Spleen (tissue), 7 donors: Measurements from ENCODE around the gene CYTH2.

Experiments
- CTCF ChIP-seq, 11 experiments: fragments of 200-600 bp in 7 of 11; fragments of 450-650 bp in 4 of 11; sonication (generic) in 4 of 11; IDR thresholded peaks in 8 of 11; conservative IDR thresholded peaks in 3 of 11; 1 replicate in 7 of 11; 2 replicates in 4 of 11; pipeline versions ENCODE4 v1.4.0 to v1.8.0; 2016 to 2021; ENCODE audit warnings: antibody characterized with exemption in 11 of 11, inconsistent platforms in 4 of 11, mild to moderate bottlenecking in 1 of 11
- POLR2A ChIP-seq, 3 donors: fragments of 450-650 bp; IDR thresholded peaks; one replicate each; pipeline ENCODE4 v1.5.1; 2017; ENCODE audit warnings: antibody characterized with exemption in 3 of 3, mild to moderate bottlenecking in 1 of 3
- POLR2AphosphoS5 ChIP-seq, 3 donors: sonication (generic); formaldehyde crosslinking; IDR thresholded peaks; one replicate each; pipeline ENCODE4 v1.5.1; 2017; ENCODE audit warnings: antibody characterized with exemption in 3 of 3
- donor health status: DM: no; HTN: no; CAD: no; lungs with moderate emphysema.
- donor health status: DM: no; HTN: no; CAD: no.
- donor health status: DM: no; HTN: no; CAD: no.

GRCh38 chr19:48498595-48499311 lies 29.6 kb downstream of the CYTH2 start:
- TF ChIP-seq CTCF (IDR thresholded peaks at IDR 0.05 in 8 of 11, conservative IDR thresholded peaks at IDR 0.05 in 3 of 11): no peak
- no peak for TF ChIP-seq POLR2AphosphoS5 (IDR thresholded peaks at IDR 0.05)
- TF ChIP-seq POLR2A (IDR thresholded peaks at IDR 0.05): no peak
